ENCODE measurements around the gene MIER3. TPM values are rescaled to one million over a fixed set of nuclear protein-coding genes. Genes with fewer than 3 reads are reported as not detected.

MIER3 gene
- total and polyA plus RNA-seq, 8 donors: 3.9 to 30.8 (median 8.9) TPM

- WGBS, 5 donors: 60 to 93% (median 88%) methylated on average over 1 of the region's 1 CpG
These were observed 17.6 kb downstream of the MIER3 start for GRCh38 chr5:56934325-56934724.

GRCh38 chr5:56922922-56923321 is 29.0 kb downstream of the MIER3 start:
- no peak for DNase-seq
- 95 to 98% (median 97%) methylated on average over 6 of the region's 6 CpGs for WGBS, 5 donors
- peaks cover 22 to 67% (median 63%) of the 10 kb centered on the region in 4 donors for H3K36me3 ChIP-seq

More at GRCh38 chr5:56934325-56934724, 17.6 kb downstream of the MIER3 start:
- no peak for DNase-seq
- Histone ChIP-seq H3K9me3 (no peaks in the 10 kb centered on the region), H3K4me1 (no peaks in the 10 kb centered on the region), H3K36me3 (peaks cover 58 to 100% (median 98%) of the 10 kb centered on the region in 4 donors), H3K27ac (no peak overlapping the region), H3K27me3 (no peaks in the 10 kb centered on the region), H3K4me3 (no peak overlapping the region)
- intact Hi-C loops (cut with DNase I; ENCODE audit: low total_unique reads): no loop called here
- no peak for TF ChIP-seq POLR2A (IDR thresholded peaks at IDR 0.05)

DNA sequence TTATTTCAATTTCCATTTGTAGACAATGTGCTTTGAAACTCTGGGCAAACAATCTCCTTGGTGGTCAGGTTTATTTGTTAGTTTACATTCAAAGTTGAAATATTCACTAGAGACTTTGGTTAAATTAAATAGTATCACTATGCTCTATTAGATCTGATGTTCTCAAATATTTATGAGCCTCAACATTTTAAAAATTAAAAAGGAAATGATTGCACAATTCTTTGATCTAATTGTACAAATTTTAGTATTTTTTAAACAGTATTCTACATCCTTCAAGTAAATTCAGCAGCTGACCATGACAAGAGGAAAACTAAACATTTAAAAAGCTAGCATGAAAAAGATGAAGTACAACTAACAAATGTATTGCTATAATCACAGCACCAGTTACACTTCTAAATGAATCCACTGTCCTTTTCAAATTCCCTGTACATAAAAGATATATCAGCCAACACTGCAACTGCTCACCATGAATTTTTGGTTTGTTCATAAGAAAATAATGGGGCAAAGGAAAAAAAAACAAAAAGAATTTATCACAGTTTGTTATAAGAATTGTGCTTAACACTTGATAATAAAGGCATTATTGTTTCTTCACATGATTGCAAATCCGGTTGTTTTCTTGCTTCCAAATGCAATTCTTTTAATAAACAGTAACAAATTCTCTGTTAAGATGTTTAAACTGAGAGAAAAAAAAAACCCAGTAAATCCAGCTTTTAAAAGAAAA is 31.8 kb downstream of the MIER3 start:
- Histone ChIP-seq H3K4me1 (peaks cover 0 to 7% (median 3%) of the 10 kb centered on the region in 4 donors), H3K27ac (no peak overlapping the region), H3K27me3 (no peaks in the 10 kb centered on the region), H3K36me3 (peaks cover 17 to 46% (median 38%) of the 10 kb centered on the region in 4 donors), H3K4me3 (no peak overlapping the region), H3K9me3 (no peaks in the 10 kb centered on the region)
- intact Hi-C loops (cut with DNase I; ENCODE audit: low total_unique reads): no loop called here
- no peak for DNase-seq
- no peak for TF ChIP-seq CTCF (IDR thresholded peaks at IDR 0.05)
- TF ChIP-seq POLR2AphosphoS5 (IDR thresholded peaks at IDR 0.05): no peak
- TF ChIP-seq EP300 (IDR thresholded peaks at IDR 0.05): no peak
- no peak for TF ChIP-seq POLR2A (IDR thresholded peaks at IDR 0.05)
- WGBS, 5 donors: 43 to 82% (median 53%) methylated on average over 1 of the region's 1 CpG

More at GRCh38 chr5:56922922-56923321, 29.0 kb downstream of the MIER3 start:
- no peaks in the 10 kb centered on the region for H3K27me3 ChIP-seq
- TF ChIP-seq POLR2AphosphoS5 (IDR thresholded peaks at IDR 0.05): no peak
- no peak for TF ChIP-seq EP300 (IDR thresholded peaks at IDR 0.05)
- no peak for TF ChIP-seq POLR2A (IDR thresholded peaks at IDR 0.05)
- no peak for TF ChIP-seq CTCF (IDR thresholded peaks at IDR 0.05)
- no peak overlapping the region for H3K4me3 ChIP-seq
- H3K9me3 ChIP-seq: no peaks in the 10 kb centered on the region
- peaks cover 0 to 7% (median 0%) of the 10 kb centered on the region in 4 donors for H3K4me1 ChIP-seq
- intact Hi-C loops (cut with DNase I; ENCODE audit: low total_unique reads): no loop called here
- H3K27ac ChIP-seq: no peak overlapping the region

DNA sequence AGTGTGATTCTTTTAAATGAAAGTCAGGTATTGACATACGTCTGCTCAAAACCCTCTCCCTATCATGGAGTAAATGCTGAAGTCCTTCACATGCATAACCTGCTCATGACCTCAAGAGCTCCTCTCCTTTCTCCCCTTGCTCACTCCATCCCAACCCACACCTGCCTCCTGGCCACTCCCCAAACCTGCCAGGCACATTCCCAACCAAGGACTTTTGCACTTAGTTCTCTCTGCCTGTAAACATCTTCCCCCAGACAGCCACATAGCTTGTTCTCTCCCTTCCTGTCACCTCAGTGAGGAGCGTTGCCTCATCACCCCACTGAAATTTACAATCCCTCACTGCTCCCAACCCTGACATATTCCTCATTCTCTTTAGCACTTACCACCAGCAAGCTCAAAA is 33.9 kb downstream of the MIER3 start:
- no peak for DNase-seq
- intact Hi-C loops (cut with DNase I; ENCODE audit: low total_unique reads): no loop called here
- H3K9me3 ChIP-seq: no peaks in the 10 kb centered on the region
- TF ChIP-seq EP300 (IDR thresholded peaks at IDR 0.05) (no peak), CTCF (IDR thresholded peaks at IDR 0.05) (no peak), POLR2A (IDR thresholded peaks at IDR 0.05) (no peak), POLR2AphosphoS5 (IDR thresholded peaks at IDR 0.05) (no peak)
- H3K27ac ChIP-seq: no peak overlapping the region
- H3K27me3 ChIP-seq: no peaks in the 10 kb centered on the region
- peaks cover 0 to 7% (median 3%) of the 10 kb centered on the region in 4 donors for H3K4me1 ChIP-seq
- no peak overlapping the region for H3K4me3 ChIP-seq
- 56 to 77% (median 65%) methylated on average over 2 of the region's 2 CpGs for WGBS, 5 donors
- peaks cover 9 to 25% (median 17%) of the 10 kb centered on the region in 4 donors for H3K36me3 ChIP-seq

GRCh38 chr5:56917534-56917933 is 34.4 kb downstream of the MIER3 start:
- intact Hi-C loops (cut with DNase I; ENCODE audit: low total_unique reads): no loop called here
- no peak overlapping the region for H3K4me3 ChIP-seq
- no peaks in the 10 kb centered on the region for H3K27me3 ChIP-seq
- DNase-seq: no peak
- H3K27ac ChIP-seq: no peak overlapping the region
- peaks cover 4 to 20% (median 12%) of the 10 kb centered on the region in 4 donors for H3K36me3 ChIP-seq
- peaks cover 0 to 7% (median 3%) of the 10 kb centered on the region in 4 donors for H3K4me1 ChIP-seq
- WGBS, 5 donors: 50 to 64% (median 55%) methylated on average over 2 of the region's 2 CpGs
- H3K9me3 ChIP-seq: no peaks in the 10 kb centered on the region
- TF ChIP-seq POLR2A (IDR thresholded peaks at IDR 0.05) (no peak), CTCF (IDR thresholded peaks at IDR 0.05) (no peak), POLR2AphosphoS5 (IDR thresholded peaks at IDR 0.05) (no peak), EP300 (IDR thresholded peaks at IDR 0.05) (no peak)
